Measurements from ENCODE around the gene CDIPT. TPM values are rescaled to one million over a fixed set of nuclear protein-coding genes. Genes with fewer than 3 reads are reported as not detected.
"Not testable (repeated sequence)": the region's sequence is repeated elsewhere in the genome, so short reads cannot be mapped to it uniquely, and the experiment has no call there.

CDIPT gene
- total RNA-seq, 1 donor from 2014 or later = 65.8 TPM

GRCh38 chr16:29869067-29869466 lies 6.0 kb upstream of the CDIPT start:
- intact Hi-C loops (cut with micrococcal nuclease); DNase-seq; ATAC-seq: not testable (repeated sequence)

GRCh38 chr16:29868396-29869009 lies 5.5 kb upstream of the CDIPT start:
- intact Hi-C loops (cut with micrococcal nuclease) = no loop called here
- no peak for ATAC-seq

GRCh38 chr16:29864205-29864604 lies 1.2 kb upstream of the CDIPT start:
- ATAC-seq = no peak
- no peak for DNase-seq
- intact Hi-C loops (cut with micrococcal nuclease) = no loop called here

More at GRCh38 chr16:29868396-29869009, 5.5 kb upstream of the CDIPT start:
- no peak for DNase-seq

- ATAC-seq (no peak), DNase-seq (no peak)
- intact Hi-C loops (cut with micrococcal nuclease) = no loop called here
These were observed 601 bp upstream of the CDIPT start for GRCh38 chr16:29863669-29863984.

- intact Hi-C loops (cut with micrococcal nuclease) = no loop called here
- DNase-seq = peak; percentile 36
- ATAC-seq = peak; percentile 7
These were observed 593 bp downstream of the CDIPT start for GRCh38 chr16:29862383-29862883.

- ATAC-seq = peak; percentile 10
- peak; percentile 52 for DNase-seq
- intact Hi-C loops (cut with micrococcal nuclease) = no loop called here
These were observed 2.8 kb downstream of the CDIPT start for GRCh38 chr16:29860218-29860617.

- ATAC-seq = no peak
These were observed 4.1 kb downstream of the CDIPT start for GRCh38 chr16:29858974-29859373.

GRCh38 chr16:29858149-29858849 lies 4.7 kb downstream of the CDIPT start:
- ATAC-seq = no peak
- no peak for DNase-seq
- intact Hi-C loops (cut with micrococcal nuclease) = no loop called here

More at GRCh38 chr16:29858974-29859373, 4.1 kb downstream of the CDIPT start:
- DNase-seq = no peak
- intact Hi-C loops (cut with micrococcal nuclease) = no loop called here

GRCh38 chr16:29857133-29857760 lies 5.8 kb downstream of the CDIPT start:
- ATAC-seq (no peak), DNase-seq (no peak)
- intact Hi-C loops (cut with micrococcal nuclease) = no loop called here

GRCh38 chr16:29854520-29855100 lies 8.4 kb downstream of the CDIPT start:
- no peak for ATAC-seq
- no peak for DNase-seq
- intact Hi-C loops (cut with micrococcal nuclease) = no loop called here

- DNase-seq = no peak
- intact Hi-C loops (cut with micrococcal nuclease) = no loop called here
- ATAC-seq = peak; percentile 59
These were observed 10.4 kb downstream of the CDIPT start for GRCh38 chr16:29852654-29853053.

- no peak for DNase-seq
- intact Hi-C loops (cut with micrococcal nuclease) = no loop called here
- ATAC-seq = no peak
These were observed 12.0 kb downstream of the CDIPT start for GRCh38 chr16:29850998-29851397.

- intact Hi-C loops (cut with micrococcal nuclease) = no loop called here
- ATAC-seq = peak; percentile 17
- DNase-seq = no peak
These were observed 13.5 kb downstream of the CDIPT start for GRCh38 chr16:29849505-29849904.

- peak; percentile 83 for ATAC-seq
- DNase-seq = peak; percentile 87
- intact Hi-C loops (cut with micrococcal nuclease) = no loop called here
These were observed 14.4 kb downstream of the CDIPT start for GRCh38 chr16:29848420-29849297.

- ATAC-seq (no peak), DNase-seq (no peak)
- intact Hi-C loops (cut with micrococcal nuclease) = no loop called here
These were observed 17.4 kb downstream of the CDIPT start for GRCh38 chr16:29845656-29846055.

GRCh38 chr16:29844575-29845331 lies 18.3 kb downstream of the CDIPT start:
- ATAC-seq (no peak), DNase-seq (peak; percentile 55)
- intact Hi-C loops (cut with micrococcal nuclease) = no loop called here

- DNase-seq = no peak
- intact Hi-C loops (cut with micrococcal nuclease) = no loop called here
- ATAC-seq = no peak
These were observed 19.1 kb downstream of the CDIPT start for GRCh38 chr16:29843931-29844330.

- no peak for ATAC-seq
- DNase-seq = no peak
- intact Hi-C loops (cut with micrococcal nuclease) = no loop called here
These were observed 20.2 kb downstream of the CDIPT start for GRCh38 chr16:29842732-29843346.
